HG02642 (cell line): ENCODE data around the gene NCAPD3.
"Not testable (repeated sequence)": the region's sequence is repeated elsewhere in the genome, so short reads cannot be mapped to it uniquely, and the experiment has no call there.

Experiments used
- ATAC-seq: cut with Tn5 transposase; IDR thresholded peaks from one replicate; pipeline ENCODE4 v1.9.1; 2021; ENCODE audit warnings: mild to moderate bottlenecking; ENCODE audit not compliant: unreplicated experiment, poor library complexity

NCAPD3 gene

GRCh38 chr11:134223836-134224709 lies at the start of gene NCAPD3, which contains the start of gene VPS26B:
Gene NCAPD3, minus strand, starts transcription at chr11:134223967. Its CDS starts 41 bp downstream, at chr11:134223926.
Gene VPS26B, plus strand, starts transcription at chr11:134224671. Its CDS starts 452 bp downstream, at chr11:134225123.
- ATAC-seq, result peak; percentile 81

- ATAC-seq, result no peak
Measured at GRCh38 chr11:134273317-134273712, 49.5 kb upstream of the NCAPD3 start.

- no peak for ATAC-seq
Measured at GRCh38 chr11:134272381-134273316, 48.9 kb upstream of the NCAPD3 start.

GRCh38 chr11:134271978-134272377 lies 48.2 kb upstream of the NCAPD3 start:
- ATAC-seq, result no peak

- no peak for ATAC-seq
Measured at GRCh38 chr11:134270250-134270714, 46.5 kb upstream of the NCAPD3 start.

- ATAC-seq, result no peak
Measured at GRCh38 chr11:134267966-134268365, 44.2 kb upstream of the NCAPD3 start.

GRCh38 chr11:134267461-134267860 lies 43.7 kb upstream of the NCAPD3 start:
- no peak for ATAC-seq

GRCh38 chr11:134266841-134267251 lies 43.1 kb upstream of the NCAPD3 start:
- ATAC-seq, result no peak

- no peak for ATAC-seq
Measured at GRCh38 chr11:134266440-134266839, 42.7 kb upstream of the NCAPD3 start.

GRCh38 chr11:134264966-134265764 lies 41.4 kb upstream of the NCAPD3 start:
- no peak for ATAC-seq

- ATAC-seq, result no peak
Measured at GRCh38 chr11:134261626-134262488, 38.1 kb upstream of the NCAPD3 start.

GRCh38 chr11:134260983-134261382 lies 37.2 kb upstream of the NCAPD3 start:
- ATAC-seq, result no peak

- no peak for ATAC-seq
Measured at GRCh38 chr11:134260503-134260902, 36.7 kb upstream of the NCAPD3 start.

- ATAC-seq, result no peak
Measured at GRCh38 chr11:134258577-134258976, 34.8 kb upstream of the NCAPD3 start.

- ATAC-seq, result no peak
Measured at GRCh38 chr11:134257101-134257500, 33.3 kb upstream of the NCAPD3 start.

GRCh38 chr11:134255184-134255561 lies 31.4 kb upstream of the NCAPD3 start:
- not testable (repeated sequence) for ATAC-seq

GRCh38 chr11:134254433-134255183 lies 30.8 kb upstream of the NCAPD3 start:
- ATAC-seq, result no peak
